Testis (tissue), 3 donors: Measurements from ENCODE around the gene PLOD1. TPM values are rescaled to one million over a fixed set of nuclear protein-coding genes. Genes with fewer than 3 reads are reported as not detected.

ENCODE experiments used
- DNase-seq: peaks from one replicate; pipeline ENCODE4 v3.0.0-alpha.2; 2019
- H3K27ac ChIP-seq, 2 donors: fragments of 200-600 bp; sonication (generic); one replicate each; pipeline ENCODE4 v1.5.1; 2019
- H3K27me3 ChIP-seq: fragments of 200-600 bp; sonication (generic); one replicate; pipeline ENCODE4 v1.5.1; 2019
- H3K36me3 ChIP-seq: fragments of 200-600 bp; sonication (generic); one replicate; pipeline ENCODE4 v1.5.1; 2017; ENCODE audit warnings: low read depth; ENCODE audit errors: missing control alignments
- H3K4me1 ChIP-seq: fragments of 200-600 bp; sonication (generic); one replicate; pipeline ENCODE4 v1.5.1; 2019
- H3K4me3 ChIP-seq, 2 donors: fragments of 200-600 bp; sonication (generic); one replicate each; pipeline ENCODE4 v1.5.1; 2017 to 2019
- H3K9me3 ChIP-seq: fragments of 200-600 bp; sonication (generic); one replicate; pipeline ENCODE4 v1.5.1; 2017
- CTCF ChIP-seq, 3 experiments: fragments of 450-650 bp in 2 of 3; fragments of 200-600 bp in 1 of 3; sonication (generic) in 1 of 3; IDR thresholded peaks; one replicate each; pipeline ENCODE4 v1.5.1; 2016 to 2019; ENCODE audit warnings: antibody characterized with exemption in 3 of 3, mild to moderate bottlenecking in 2 of 3, moderate library complexity in 1 of 3
- POLR2A ChIP-seq: fragments of 450-650 bp; IDR thresholded peaks from one replicate; pipeline ENCODE4 v1.6.1; 2017; ENCODE audit warnings: antibody characterized with exemption, mild to moderate bottlenecking, moderate library complexity
- WGBS, 2 donors: methylation state at CpG; one replicate each; pipeline ENCODE4 v1.1.5; 2018; 5-methylcytosine and 5-hydroxymethylcytosine counted together
- intact Hi-C: fragments of 100-400 bp; cut with DNase I; formaldehyde crosslinking; loops from one replicate; pipeline ENCODE4 v1.15.1; 2023; ENCODE audit warnings: low total_unique reads
- polyA plus RNA-seq: library from polyadenylated mRNA; stranded (reverse); fragments of 350-450 nt; fragmentation: Illumina TruSeq; extraction: RNeasy Lipid Tissue Mini Kit (QIAGEN cat#74804); gene quantifications from one replicate; pipeline ENCODE4 v1.2.3, GENCODE V29; 2014; ENCODE audit warnings: low read depth, low replicate concordance; ENCODE audit not compliant: insufficient read depth
- total RNA-seq, 2 donors: library from RNA; depleted of rRNA; stranded (reverse); fragments of >200 nt; gene quantifications; one replicate each; pipeline ENCODE4 v1.2.3, GENCODE V29; 2016

The PLOD1 gene
- total and polyA plus RNA-seq, 3 donors from 2014 or later: 33.1 to 62.0 (median 41.3) TPM

- intact Hi-C loops: no loop called here
Measured at GRCh38 chr1:11982010-11982392, 47.5 kb downstream of the PLOD1 start.

GRCh38 chr1:11984121-11984520, 49.6 kb downstream of the PLOD1 start:
- H3K36me3 ChIP-seq: no peaks in the 10 kb centered on the region
- H3K27ac ChIP-seq: peak overlapping the region in 1 of 2 donors; percentile 34
- TF ChIP-seq POLR2A (no peak), CTCF (IDR thresholded peaks at IDR 0.05) (no peak)
- intact Hi-C loops: no loop called here
- H3K27me3 ChIP-seq: no peaks in the 10 kb centered on the region
- DNase-seq: no peak
- WGBS, 2 donors: 60 to 76% methylated on average over 5 of the region's 5 CpGs
- H3K4me1 ChIP-seq: peaks cover 17% of the 10 kb centered on the region
- H3K4me3 ChIP-seq: no peak overlapping the region
- no peaks in the 10 kb centered on the region for H3K9me3 ChIP-seq

More at GRCh38 chr1:11982010-11982392, 47.5 kb downstream of the PLOD1 start:
- Histone ChIP-seq H3K27me3 (no peaks in the 10 kb centered on the region), H3K27ac (peak overlapping the region in 1 of 2 donors; percentile 24), H3K9me3 (no peaks in the 10 kb centered on the region), H3K4me3 (no peak overlapping the region), H3K36me3 (no peaks in the 10 kb centered on the region), H3K4me1 (peaks cover 17% of the 10 kb centered on the region)
- DNase-seq: no peak
- 56 to 60% methylated on average over 3 of the region's 3 CpGs for WGBS, 2 donors
- TF ChIP-seq CTCF (IDR thresholded peaks at IDR 0.05) (peak in 2 of 3 experiments; percentile 23 to 25), POLR2A (no peak)

GRCh38 chr1:11984576-11984975, 50.1 kb downstream of the PLOD1 start:
- Histone ChIP-seq H3K36me3 (no peaks in the 10 kb centered on the region), H3K9me3 (no peaks in the 10 kb centered on the region), H3K4me3 (no peak overlapping the region), H3K4me1 (peaks cover 17% of the 10 kb centered on the region), H3K27ac (peak overlapping the region in 1 of 2 donors; percentile 34), H3K27me3 (no peaks in the 10 kb centered on the region)
- intact Hi-C loops: no loop called here
- no peak for TF ChIP-seq CTCF (IDR thresholded peaks at IDR 0.05)
- TF ChIP-seq POLR2A: no peak
- DNase-seq: no peak
- WGBS, 2 donors: 78 to 86% methylated on average over 6 of the region's 6 CpGs

- WGBS, 2 donors: 79 to 90% methylated on average over 3 of the region's 3 CpGs
- Histone ChIP-seq H3K27ac (no peak overlapping the region), H3K4me1 (peaks cover 17% of the 10 kb centered on the region), H3K9me3 (no peaks in the 10 kb centered on the region), H3K27me3 (no peaks in the 10 kb centered on the region), H3K36me3 (no peaks in the 10 kb centered on the region), H3K4me3 (no peak overlapping the region)
- DNase-seq: no peak
- no peak for TF ChIP-seq POLR2A
- no peak for TF ChIP-seq CTCF (IDR thresholded peaks at IDR 0.05)
- intact Hi-C loops: no loop called here
Measured at GRCh38 chr1:11985171-11985570, 50.7 kb downstream of the PLOD1 start.

GRCh38 chr1:11985851-11986250, 51.3 kb downstream of the PLOD1 start:
- DNase-seq: no peak
- intact Hi-C loops: no loop called here
- Histone ChIP-seq H3K27me3 (no peaks in the 10 kb centered on the region), H3K9me3 (no peaks in the 10 kb centered on the region), H3K27ac (no peak overlapping the region), H3K4me3 (no peak overlapping the region), H3K4me1 (peaks cover 16% of the 10 kb centered on the region), H3K36me3 (no peaks in the 10 kb centered on the region)
- WGBS, 2 donors: 80 to 88% methylated on average over 7 of the region's 7 CpGs
- TF ChIP-seq POLR2A (no peak), CTCF (IDR thresholded peaks at IDR 0.05) (no peak)
